Endothelial cell of umbilical vein (primary cell): ENCODE results near the gene MOB3A. TPM values are rescaled to one million over a fixed set of nuclear protein-coding genes. Genes with fewer than 3 reads are reported as not detected.
"Not testable (repeated sequence)": the region's sequence is repeated elsewhere in the genome, so short reads cannot be mapped to it uniquely, and the experiment has no call there.

Source experiments
- BruUV-seq: library from RNA; stranded (reverse); fragments of 400-500 nt; replicated peaks from 2 replicates; lab custom pipeline; 2021; lab: Mats Ljungman, UMichigan
- CTCF ChIA-PET: fragments of 300-600, 350-600 bp; sonication (Branson Sonifier 250); formaldehyde crosslinking; loops from one replicate; lab custom pipeline; 2021; ENCODE audit warnings: antibody characterized with exemption, inconsistent platforms; lab: Charles Lee
- POLR2A ChIA-PET: fragments of 300-600, 350-600 bp; sonication (Branson Sonifier 250); formaldehyde crosslinking; loops from one replicate; lab custom pipeline; 2021; ENCODE audit warnings: antibody characterized with exemption, inconsistent platforms; lab: Charles Lee
- DNase-seq: peaks from one replicate; pipeline ENCODE4 v3.0.0-alpha.2; 2011; ENCODE audit warnings: low read depth, low spot score
- FAIRE-seq: peaks from 2 replicates; lab custom pipeline; 2011; peaks lifted over from hg19 to GRCh38; lab: Jason Lieb, UNC
- H2AFZ ChIP-seq: 2 replicates; pipeline ENCODE4 v1.6.0; 2012; ENCODE audit warnings: low read depth, low read length, control low read depth, inconsistent platforms
- H3K27ac ChIP-seq: 2 replicates; pipeline ENCODE4 v1.5.1; 2011; ENCODE audit warnings: low read depth, mild to moderate bottlenecking, control low read depth, low read length, moderate library complexity; ENCODE audit not compliant: insufficient read depth
- H3K27me3 ChIP-seq, 2 experiments: 2 replicates each; pipeline versions ENCODE4 v1.6.0 to v1.6.1; 2011; ENCODE audit warnings: low read length in 2 of 2, mixed read lengths in 1 of 2; ENCODE audit not compliant: control insufficient read depth in 2 of 2, insufficient read depth in 2 of 2
- H3K36me3 ChIP-seq, 2 experiments: 2 replicates in 1 of 2; 3 replicates in 1 of 2; pipeline ENCODE4 v1.5.1; 2011; ENCODE audit warnings: low read length in 2 of 2, mild to moderate bottlenecking in 1 of 2, moderate library complexity in 1 of 2; ENCODE audit not compliant: control insufficient read depth in 2 of 2, insufficient read depth in 2 of 2; ENCODE audit errors: extremely low read depth in 1 of 2
- H3K4me1 ChIP-seq: 3 replicates; pipeline ENCODE4 v1.5.1; 2011; ENCODE audit warnings: mild to moderate bottlenecking, low read length; ENCODE audit not compliant: control insufficient read depth, insufficient read depth; ENCODE audit errors: extremely low read depth
- H3K4me2 ChIP-seq: 2 replicates; pipeline ENCODE4 v1.6.1; 2011; ENCODE audit warnings: low read length, control low read depth, mixed read lengths; ENCODE audit not compliant: insufficient read depth
- H3K4me3 ChIP-seq, 3 experiments: fragments of 200-600 bp in 1 of 3; sonication (generic), shearing (Covaris generic) in 1 of 3; replicated peaks in 1 of 3; 2 replicates each; pipeline ENCODE4 v1.5.1; 2011 to 2016; ENCODE audit warnings: control low read depth in 3 of 3, low read length in 3 of 3, mild to moderate bottlenecking in 2 of 3, inconsistent platforms in 1 of 3, low read depth in 1 of 3, moderate library complexity in 1 of 3; ENCODE audit not compliant: insufficient read depth in 1 of 3
- H3K79me2 ChIP-seq: 2 replicates; pipeline ENCODE4 v1.6.0; 2012; ENCODE audit warnings: low read length, inconsistent platforms; ENCODE audit not compliant: control insufficient read depth, insufficient read depth
- H3K9ac ChIP-seq: replicated peaks from 2 replicates; pipeline ENCODE3; 2011; ENCODE audit warnings: low read length, control low read depth; ENCODE audit not compliant: insufficient read depth; ENCODE audit errors: extremely low read depth
- H3K9me1 ChIP-seq: replicated peaks from 3 replicates; pipeline ENCODE4 v1.6.0; 2011; ENCODE audit warnings: mild to moderate bottlenecking, low read length; ENCODE audit not compliant: control insufficient read depth, insufficient read depth; ENCODE audit errors: extremely low read depth
- H3K9me3 ChIP-seq: replicated peaks from 2 replicates; pipeline ENCODE4 v1.5.1; 2012; ENCODE audit warnings: low read length, inconsistent platforms; ENCODE audit not compliant: control insufficient read depth, insufficient read depth
- H4K20me1 ChIP-seq: replicated peaks from 2 replicates; pipeline ENCODE3; 2011; ENCODE audit warnings: mild to moderate bottlenecking, low read length; ENCODE audit not compliant: control insufficient read depth, insufficient read depth; ENCODE audit errors: extremely low read depth
- GATA2 ChIP-seq: IDR thresholded peaks from 2 replicates; pipeline ENCODE4 v1.7.0; 2011; ENCODE audit warnings: low read depth, mild to moderate bottlenecking, moderate library complexity, mixed read lengths, low read length; ENCODE audit not compliant: insufficient read length, insufficient read depth
- JUN ChIP-seq: IDR thresholded peaks from 2 replicates; pipeline ENCODE4 v1.6.1; 2011; ENCODE audit warnings: borderline replicate concordance, low read depth; ENCODE audit not compliant: insufficient read length, insufficient read depth
- MYC ChIP-seq: IDR thresholded peaks from one replicate; pipeline ENCODE4 v1.6.1; 2011; ENCODE audit warnings: mild to moderate bottlenecking, low read depth, low read length
- POLR2AphosphoS5 ChIP-seq: IDR thresholded peaks from 2 replicates; pipeline ENCODE4 v1.6.1; 2012; ENCODE audit warnings: low read depth, mild to moderate bottlenecking, control low read depth, low read length, moderate library complexity; ENCODE audit not compliant: insufficient read depth
- dilution Hi-C: fragments of 300-500 bp; cut with MboI; formaldehyde crosslinking; loops from one replicate; pipeline ENCODE4 v1.15.0; 2019; ENCODE audit warnings: low sequenced_read_pairs; ENCODE audit not compliant: extremely low pct_ligation_motif_present
- intact Hi-C: fragments of 100-400 bp; cut with micrococcal nuclease; formaldehyde crosslinking; loops from one replicate; pipeline ENCODE4 v1.10.0; 2022
- polyA plus RNA-seq, 4 experiments: library from polyadenylated mRNA; depleted of rRNA in 3 of 4; stranded (reverse) in 3 of 4; unstranded in 1 of 4; fragments of >200 nt; gene quantifications; 2 replicates each; pipeline versions ENCODE4 v1.2.1 to v1.2.3, GENCODE V29; 2011 to 2012; ENCODE audit warnings: missing spikeins in 1 of 4
- total RNA-seq: library from RNA; stranded (reverse); gene quantifications from 2 replicates; pipeline ENCODE4 v1.2.3, GENCODE V29; 2021
- TF ChIP-seq, protein P1 (sequence below), 2 donors: IDR thresholded peaks; 1 replicate in 1 of 2; 2 replicates in 1 of 2; pipeline ENCODE4 v1.5.1; 2011; ENCODE audit warnings: low read length in 2 of 2, mild to moderate bottlenecking in 2 of 2, moderate library complexity in 2 of 2, control low read depth in 1 of 2, inconsistent platforms in 1 of 2, low read depth in 1 of 2; ENCODE audit not compliant: insufficient read depth in 1 of 2; ENCODE audit errors: extremely low read depth in 1 of 2

MOB3A gene
- total and polyA plus RNA-seq, 2 donors (not counting 3 experiments of a cell fraction or from before 2014, with no cell fraction given): 46.5 to 59.7 TPM

DNA sequence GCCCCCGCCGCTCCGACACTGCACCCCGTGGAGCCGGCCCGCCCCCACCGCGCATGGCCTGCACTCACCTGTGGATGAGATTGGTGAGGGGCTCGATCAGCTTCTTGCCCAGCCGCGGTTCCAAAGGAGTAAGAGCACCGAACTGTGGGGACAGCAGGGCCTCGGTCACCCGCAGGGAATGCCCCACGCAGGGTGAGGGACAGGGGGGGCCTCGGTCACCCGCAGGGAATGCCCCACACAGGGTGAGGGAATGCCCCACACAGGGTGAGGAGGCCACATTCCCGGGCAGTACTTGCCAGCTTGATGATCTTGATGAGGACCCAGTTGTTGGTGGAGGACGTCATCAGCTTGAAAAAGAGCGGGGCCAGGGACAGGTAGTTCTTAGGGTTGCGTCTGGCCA lies 32.9 kb upstream of the MOB3A start:
- Histone ChIP-seq H2AFZ (no peak overlapping the region), H3K9ac (no peak overlapping the region), H3K9me3 (no peaks in the 10 kb centered on the region), H3K36me3 (peaks cover 7 to 62% of the 10 kb centered on the region in 2 experiments), H3K9me1 (no peaks in the 10 kb centered on the region), H3K27me3 (no peaks in the 10 kb centered on the region), H4K20me1 (no peaks in the 10 kb centered on the region), H3K4me1 (no peaks in the 10 kb centered on the region), H3K4me2 (no peak overlapping the region), H3K27ac (no peak overlapping the region), H3K4me3 (no peak overlapping the region), H3K79me2 (peaks cover 4% of the 10 kb centered on the region)
- no peak for DNase-seq
- intact Hi-C loops (no loop called here), dilution Hi-C loops (no loop called here)
- no peak for FAIRE-seq
- ChIA-PET CTCF (no interaction called here), POLR2A (no interaction called here)
- TF ChIP-seq GATA2 (no peak), POLR2AphosphoS5 (no peak), JUN (no peak), MYC (no peak)
- TF ChIP-seq, protein P1, sequence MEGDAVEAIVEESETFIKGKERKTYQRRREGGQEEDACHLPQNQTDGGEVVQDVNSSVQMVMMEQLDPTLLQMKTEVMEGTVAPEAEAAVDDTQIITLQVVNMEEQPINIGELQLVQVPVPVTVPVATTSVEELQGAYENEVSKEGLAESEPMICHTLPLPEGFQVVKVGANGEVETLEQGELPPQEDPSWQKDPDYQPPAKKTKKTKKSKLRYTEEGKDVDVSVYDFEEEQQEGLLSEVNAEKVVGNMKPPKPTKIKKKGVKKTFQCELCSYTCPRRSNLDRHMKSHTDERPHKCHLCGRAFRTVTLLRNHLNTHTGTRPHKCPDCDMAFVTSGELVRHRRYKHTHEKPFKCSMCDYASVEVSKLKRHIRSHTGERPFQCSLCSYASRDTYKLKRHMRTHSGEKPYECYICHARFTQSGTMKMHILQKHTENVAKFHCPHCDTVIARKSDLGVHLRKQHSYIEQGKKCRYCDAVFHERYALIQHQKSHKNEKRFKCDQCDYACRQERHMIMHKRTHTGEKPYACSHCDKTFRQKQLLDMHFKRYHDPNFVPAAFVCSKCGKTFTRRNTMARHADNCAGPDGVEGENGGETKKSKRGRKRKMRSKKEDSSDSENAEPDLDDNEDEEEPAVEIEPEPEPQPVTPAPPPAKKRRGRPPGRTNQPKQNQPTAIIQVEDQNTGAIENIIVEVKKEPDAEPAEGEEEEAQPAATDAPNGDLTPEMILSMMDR (IDR thresholded peaks at IDR 0.05; ENCODE audit: extremely low read depth in 1 of 2, insufficient read depth in 1 of 2, low read depth in 1 of 2, low read length in 2 of 2): no peak
- no TSS peak for BruUV-seq

DNA sequence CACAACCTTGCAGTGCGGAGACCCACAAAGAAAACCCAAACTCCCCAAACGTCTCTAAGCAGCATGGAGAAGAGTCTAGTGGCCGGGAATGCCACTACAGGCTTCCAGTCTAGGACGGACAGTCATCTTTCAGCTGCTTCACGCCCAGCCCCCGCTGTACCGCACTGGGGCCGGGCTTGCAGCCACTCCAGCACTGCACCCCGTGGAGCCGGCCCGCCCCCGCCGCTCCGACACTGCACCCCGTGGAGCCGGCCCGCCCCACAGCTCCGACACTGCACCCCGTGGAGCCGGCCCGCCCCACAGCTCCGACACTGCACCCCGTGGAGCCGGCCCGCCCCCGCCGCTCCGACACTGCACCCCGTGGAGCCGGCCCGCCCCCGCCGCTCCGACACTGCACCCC lies 32.1 kb upstream of the MOB3A start:
- H3K4me1 ChIP-seq, CTCF ChIA-PET, POLR2A ChIA-PET, H3K27ac ChIP-seq, DNase-seq, H3K4me3 ChIP-seq, H3K27me3 ChIP-seq, dilution Hi-C loops, FAIRE-seq, H4K20me1 ChIP-seq, H3K4me2 ChIP-seq, H3K9me3 ChIP-seq, H3K79me2 ChIP-seq, BruUV-seq, H3K9me1 ChIP-seq, H3K9ac ChIP-seq, intact Hi-C loops, H2AFZ ChIP-seq: not testable (repeated sequence)
- H3K36me3 ChIP-seq: peaks cover 11 to 70% of the 10 kb centered on the region in 2 experiments
